Lower leg skin (tissue), 3 donors: Measurements from ENCODE around the gene NSD1.

Experiments
- CTCF ChIP-seq, 3 donors: fragments of 450-650 bp; IDR thresholded peaks; one replicate each; pipeline ENCODE4 v1.5.1; 2016; ENCODE audit warnings: antibody characterized with exemption in 3 of 3, mild to moderate bottlenecking in 3 of 3, moderate library complexity in 2 of 3
- POLR2A ChIP-seq, 2 donors: fragments of 450-650 bp; IDR thresholded peaks; one replicate each; pipeline ENCODE4 v1.6.1; 2016 to 2017; ENCODE audit warnings: antibody characterized with exemption in 2 of 2, mild to moderate bottlenecking in 1 of 2, moderate library complexity in 1 of 2

- no peak for TF ChIP-seq CTCF (IDR thresholded peaks at IDR 0.05)
- TF ChIP-seq POLR2A (IDR thresholded peaks at IDR 0.05), result no peak
These were observed 35.7 kb downstream of the NSD1 start for GRCh38 chr5:177169271-177169670.
